ENCODE measurements around the gene WASF3.

The WASF3 gene

GRCh38 chr13:26706381-26706780 lies 148.9 kb downstream of the WASF3 start:
- TF ChIP-seq REST (IDR thresholded peaks at IDR 0.05; ENCODE audit: insufficient replicate concordance, low read depth) (no peak), SPI1 (IDR thresholded peaks at IDR 0.05; ENCODE audit: borderline replicate concordance, low read depth) (no peak), POLR2AphosphoS5 (IDR thresholded peaks at IDR 0.05; ENCODE audit: low read depth) (no peak), GABPA (IDR thresholded peaks at IDR 0.05; ENCODE audit: low read depth) (no peak)
- TF ChIP-seq, protein P1, sequence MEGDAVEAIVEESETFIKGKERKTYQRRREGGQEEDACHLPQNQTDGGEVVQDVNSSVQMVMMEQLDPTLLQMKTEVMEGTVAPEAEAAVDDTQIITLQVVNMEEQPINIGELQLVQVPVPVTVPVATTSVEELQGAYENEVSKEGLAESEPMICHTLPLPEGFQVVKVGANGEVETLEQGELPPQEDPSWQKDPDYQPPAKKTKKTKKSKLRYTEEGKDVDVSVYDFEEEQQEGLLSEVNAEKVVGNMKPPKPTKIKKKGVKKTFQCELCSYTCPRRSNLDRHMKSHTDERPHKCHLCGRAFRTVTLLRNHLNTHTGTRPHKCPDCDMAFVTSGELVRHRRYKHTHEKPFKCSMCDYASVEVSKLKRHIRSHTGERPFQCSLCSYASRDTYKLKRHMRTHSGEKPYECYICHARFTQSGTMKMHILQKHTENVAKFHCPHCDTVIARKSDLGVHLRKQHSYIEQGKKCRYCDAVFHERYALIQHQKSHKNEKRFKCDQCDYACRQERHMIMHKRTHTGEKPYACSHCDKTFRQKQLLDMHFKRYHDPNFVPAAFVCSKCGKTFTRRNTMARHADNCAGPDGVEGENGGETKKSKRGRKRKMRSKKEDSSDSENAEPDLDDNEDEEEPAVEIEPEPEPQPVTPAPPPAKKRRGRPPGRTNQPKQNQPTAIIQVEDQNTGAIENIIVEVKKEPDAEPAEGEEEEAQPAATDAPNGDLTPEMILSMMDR (IDR thresholded peaks at IDR 0.05; ENCODE audit: insufficient read depth, low read length), result no peak
- DNase-seq (ENCODE audit: low read depth in 1 of 2, low spot score in 1 of 2), result no peak
- Histone ChIP-seq H3K27me3 (ENCODE audit: insufficient read depth, poor library complexity, severe bottlenecking) (peaks cover 5% of the 10 kb centered on the region), H3K27ac (replicated peaks) (no peak overlapping the region), H3K4me3 (replicated peaks; ENCODE audit: insufficient read depth, low read length) (no peak overlapping the region)

- Histone ChIP-seq H3K27me3 (ENCODE audit: insufficient read depth, poor library complexity, severe bottlenecking) (peaks cover 3% of the 10 kb centered on the region), H3K4me3 (replicated peaks; ENCODE audit: insufficient read depth, low read length) (no peak overlapping the region), H3K27ac (replicated peaks) (no peak overlapping the region)
- no peak for TF ChIP-seq POLR2AphosphoS5 (IDR thresholded peaks at IDR 0.05; ENCODE audit: low read depth)
- TF ChIP-seq, protein P1 (IDR thresholded peaks at IDR 0.05; ENCODE audit: insufficient read depth, low read length), result peak; percentile 68
- peak in 1 of 2 experiments; percentile 63 for DNase-seq (ENCODE audit: low read depth in 1 of 2, low spot score in 1 of 2)
Measured at GRCh38 chr13:26707122-26708006, 149.9 kb downstream of the WASF3 start.

GRCh38 chr13:26708007-26708297 lies 150.5 kb downstream of the WASF3 start:
- DNase-seq (ENCODE audit: low read depth in 1 of 2, low spot score in 1 of 2), result no peak
- H3K4me3 ChIP-seq (replicated peaks; ENCODE audit: insufficient read depth, low read length), result no peak overlapping the region
- peaks cover 3% of the 10 kb centered on the region for H3K27me3 ChIP-seq (ENCODE audit: insufficient read depth, poor library complexity, severe bottlenecking)
- TF ChIP-seq, protein P1 (IDR thresholded peaks at IDR 0.05; ENCODE audit: insufficient read depth, low read length), result no peak
- no peak for TF ChIP-seq SPI1 (IDR thresholded peaks at IDR 0.05; ENCODE audit: borderline replicate concordance, low read depth)
- TF ChIP-seq POLR2AphosphoS5 (IDR thresholded peaks at IDR 0.05; ENCODE audit: low read depth), result no peak
- no peak for TF ChIP-seq REST (IDR thresholded peaks at IDR 0.05; ENCODE audit: insufficient replicate concordance, low read depth)
- TF ChIP-seq GABPA (IDR thresholded peaks at IDR 0.05; ENCODE audit: low read depth), result no peak
- no peak overlapping the region for H3K27ac ChIP-seq (replicated peaks)

- Histone ChIP-seq H3K27me3 (ENCODE audit: insufficient read depth, poor library complexity, severe bottlenecking) (peaks cover 3% of the 10 kb centered on the region), H3K27ac (replicated peaks) (no peak overlapping the region), H3K4me3 (replicated peaks; ENCODE audit: insufficient read depth, low read length) (no peak overlapping the region)
- DNase-seq (ENCODE audit: low read depth in 1 of 2, low spot score in 1 of 2), result no peak
- no peak for TF ChIP-seq GABPA (IDR thresholded peaks at IDR 0.05; ENCODE audit: low read depth)
- TF ChIP-seq SPI1 (IDR thresholded peaks at IDR 0.05; ENCODE audit: borderline replicate concordance, low read depth), result no peak
- TF ChIP-seq POLR2AphosphoS5 (IDR thresholded peaks at IDR 0.05; ENCODE audit: low read depth), result no peak
- TF ChIP-seq REST (IDR thresholded peaks at IDR 0.05; ENCODE audit: insufficient replicate concordance, low read depth), result no peak
- TF ChIP-seq, protein P1 (IDR thresholded peaks at IDR 0.05; ENCODE audit: insufficient read depth, low read length), result no peak
Measured at GRCh38 chr13:26709461-26709860, 152.0 kb downstream of the WASF3 start.
